Suprapubic skin (tissue), 4 donors: Measurements from ENCODE around the gene TMEM54.

Source experiments
- CTCF ChIP-seq, 2 donors: fragments of 200-600 bp in 1 of 2; fragments of 450-650 bp in 1 of 2; sonication (generic) in 1 of 2; IDR thresholded peaks; one replicate each; pipeline ENCODE4 v1.5.1; 2016 to 2019; ENCODE audit warnings: antibody characterized with exemption in 2 of 2, mild to moderate bottlenecking in 1 of 2, moderate library complexity in 1 of 2
- EP300 ChIP-seq: sonication (generic); formaldehyde crosslinking; IDR thresholded peaks from one replicate; pipeline ENCODE4 v1.6.1; 2017; ENCODE audit warnings: antibody characterized with exemption
- POLR2A ChIP-seq, 2 donors: fragments of 450-650 bp; IDR thresholded peaks; one replicate each; pipeline ENCODE4 v1.6.1; 2017; ENCODE audit warnings: antibody characterized with exemption in 2 of 2, mild to moderate bottlenecking in 2 of 2, moderate library complexity in 2 of 2
- POLR2AphosphoS5 ChIP-seq, 3 donors: sonication (generic); formaldehyde crosslinking; IDR thresholded peaks; one replicate each; pipeline ENCODE4 v1.6.1; 2017; ENCODE audit warnings: antibody characterized with exemption in 3 of 3

- TF ChIP-seq CTCF (IDR thresholded peaks at IDR 0.05) = no peak
- no peak for TF ChIP-seq POLR2AphosphoS5 (IDR thresholded peaks at IDR 0.05)
- no peak for TF ChIP-seq POLR2A (IDR thresholded peaks at IDR 0.05)
- no peak for TF ChIP-seq EP300
Observed at GRCh38 chr1:32891630-32892029, 9.6 kb downstream of the TMEM54 start.
